ENCODE measurements around the gene SH3BGRL. TPM values are rescaled to one million over a fixed set of nuclear protein-coding genes. Genes with fewer than 3 reads are reported as not detected.

The SH3BGRL gene
- total RNA-seq, 1 experiment from 2014 or later: 46.6 TPM

- no peak overlapping the region for H3K27ac ChIP-seq
- DNase-seq: no peak
- no peak overlapping the region for H3K4me3 ChIP-seq
- no peak overlapping the region for H2AFZ ChIP-seq
- ChIA-PET POLR2A (ENCODE audit: unreplicated experiment) (no interaction called here), CTCF (interaction anchor here (0.6 to 0.7 kb wide), 2 partner anchors 89 to 457 kb away, joined by 3 to 4 read pairs; no protein-coding TSS in a partner anchor)
- H3K9me3 ChIP-seq (ENCODE audit: insufficient read depth, low read depth): no peaks in the 10 kb centered on the region
- H3K27me3 ChIP-seq (ENCODE audit: insufficient read depth, low read depth): no peaks in the 10 kb centered on the region
- no peaks in the 10 kb centered on the region for H3K9me2 ChIP-seq (ENCODE audit: insufficient read depth)
- no peak overlapping the region for H3K4me2 ChIP-seq
- H4K20me1 ChIP-seq (ENCODE audit: insufficient read depth): no peaks in the 10 kb centered on the region
- intact Hi-C loops (cut with micrococcal nuclease; ENCODE audit: unreplicated experiment): no loop called here
- H3K79me2 ChIP-seq (ENCODE audit: low read depth): no peaks in the 10 kb centered on the region
- H3K36me3 ChIP-seq (ENCODE audit: low read depth): no peaks in the 10 kb centered on the region
- H3F3A ChIP-seq (ENCODE audit: insufficient read depth, low read depth): no peaks in the 10 kb centered on the region
- TF ChIP-seq, protein P1, sequence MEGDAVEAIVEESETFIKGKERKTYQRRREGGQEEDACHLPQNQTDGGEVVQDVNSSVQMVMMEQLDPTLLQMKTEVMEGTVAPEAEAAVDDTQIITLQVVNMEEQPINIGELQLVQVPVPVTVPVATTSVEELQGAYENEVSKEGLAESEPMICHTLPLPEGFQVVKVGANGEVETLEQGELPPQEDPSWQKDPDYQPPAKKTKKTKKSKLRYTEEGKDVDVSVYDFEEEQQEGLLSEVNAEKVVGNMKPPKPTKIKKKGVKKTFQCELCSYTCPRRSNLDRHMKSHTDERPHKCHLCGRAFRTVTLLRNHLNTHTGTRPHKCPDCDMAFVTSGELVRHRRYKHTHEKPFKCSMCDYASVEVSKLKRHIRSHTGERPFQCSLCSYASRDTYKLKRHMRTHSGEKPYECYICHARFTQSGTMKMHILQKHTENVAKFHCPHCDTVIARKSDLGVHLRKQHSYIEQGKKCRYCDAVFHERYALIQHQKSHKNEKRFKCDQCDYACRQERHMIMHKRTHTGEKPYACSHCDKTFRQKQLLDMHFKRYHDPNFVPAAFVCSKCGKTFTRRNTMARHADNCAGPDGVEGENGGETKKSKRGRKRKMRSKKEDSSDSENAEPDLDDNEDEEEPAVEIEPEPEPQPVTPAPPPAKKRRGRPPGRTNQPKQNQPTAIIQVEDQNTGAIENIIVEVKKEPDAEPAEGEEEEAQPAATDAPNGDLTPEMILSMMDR (conservative IDR thresholded peaks at IDR 0.05): no peak
- TF ChIP-seq EZH2 (IDR thresholded peaks at IDR 0.05; ENCODE audit: low read depth): no peak
- H3K4me1 ChIP-seq (replicated peaks; ENCODE audit: insufficient read depth): no peaks in the 10 kb centered on the region
- no TSS peak for BruUV-seq (replicated peaks)
Observed at GRCh38 chrX:81286075-81286474, 84.2 kb downstream of the SH3BGRL start.

- intact Hi-C loops (cut with micrococcal nuclease; ENCODE audit: unreplicated experiment): no loop called here
- POLR2A ChIA-PET (ENCODE audit: unreplicated experiment): no interaction called here
- Histone ChIP-seq H3K36me3 (ENCODE audit: low read depth) (no peaks in the 10 kb centered on the region), H3F3A (ENCODE audit: insufficient read depth, low read depth) (no peaks in the 10 kb centered on the region), H3K27ac (no peak overlapping the region), H3K9me3 (ENCODE audit: insufficient read depth, low read depth) (no peaks in the 10 kb centered on the region), H3K4me3 (no peak overlapping the region), H3K4me2 (no peak overlapping the region), H4K20me1 (ENCODE audit: insufficient read depth) (no peaks in the 10 kb centered on the region), H3K79me2 (ENCODE audit: low read depth) (no peaks in the 10 kb centered on the region), H3K27me3 (ENCODE audit: insufficient read depth, low read depth) (no peaks in the 10 kb centered on the region), H2AFZ (no peak overlapping the region), H3K4me1 (replicated peaks; ENCODE audit: insufficient read depth) (no peaks in the 10 kb centered on the region), H3K9me2 (ENCODE audit: insufficient read depth) (no peaks in the 10 kb centered on the region)
- CTCF ChIA-PET: no interaction called here
- BruUV-seq (replicated peaks): no TSS peak
- DNase-seq: no peak
- TF ChIP-seq, protein P1 (conservative IDR thresholded peaks at IDR 0.05): no peak
- no peak for TF ChIP-seq EZH2 (IDR thresholded peaks at IDR 0.05; ENCODE audit: low read depth)
Observed at GRCh38 chrX:81286608-81287007, 84.7 kb downstream of the SH3BGRL start.

- TF ChIP-seq, protein P1 (conservative IDR thresholded peaks at IDR 0.05): no peak
- TF ChIP-seq EZH2 (IDR thresholded peaks at IDR 0.05; ENCODE audit: low read depth): no peak
- Histone ChIP-seq H3K27me3 (ENCODE audit: insufficient read depth, low read depth) (no peaks in the 10 kb centered on the region), H3K4me2 (no peak overlapping the region), H3K4me1 (replicated peaks; ENCODE audit: insufficient read depth) (no peaks in the 10 kb centered on the region), H2AFZ (no peak overlapping the region), H3F3A (ENCODE audit: insufficient read depth, low read depth) (no peaks in the 10 kb centered on the region), H3K9me3 (ENCODE audit: insufficient read depth, low read depth) (no peaks in the 10 kb centered on the region), H3K27ac (no peak overlapping the region), H3K36me3 (ENCODE audit: low read depth) (no peaks in the 10 kb centered on the region), H3K4me3 (no peak overlapping the region), H3K9me2 (ENCODE audit: insufficient read depth) (no peaks in the 10 kb centered on the region), H3K79me2 (ENCODE audit: low read depth) (no peaks in the 10 kb centered on the region), H4K20me1 (ENCODE audit: insufficient read depth) (no peaks in the 10 kb centered on the region)
- no peak for DNase-seq
- CTCF ChIA-PET: no interaction called here
- BruUV-seq (replicated peaks): no TSS peak
- intact Hi-C loops (cut with micrococcal nuclease; ENCODE audit: unreplicated experiment): no loop called here
- POLR2A ChIA-PET (ENCODE audit: unreplicated experiment): no interaction called here
Observed at GRCh38 chrX:81291996-81292395, 90.1 kb downstream of the SH3BGRL start.

Measured in PC-9 (cell line).